Right kidney (tissue), 9 donors: ENCODE results near the gene CSF2RB.

ENCODE experiments used
- DNase-seq: peaks from one replicate; pipeline ENCODE4 v3.0.0-alpha.2; 2016
- long read RNA-seq, 8 donors: transcript quantifications; one replicate each; lab custom pipeline, GENCODE V29; 2026

CSF2RB gene
- long read RNA-seq, donor 1 = 0 reads
- long read RNA-seq, donor 2 = 0 reads
- long read RNA-seq, donor 3 = 0 reads
- long read RNA-seq, donor 4 = 0 reads
- long read RNA-seq, donor 5 = 0 reads
- long read RNA-seq, donor 6 = 0 reads
- long read RNA-seq, donor 7 = 0 reads
- long read RNA-seq, donor 8 = 0 reads

GRCh38 chr22:36913427-36914389 lies at the start of gene CSF2RB:
TSS of gene CSF2RB (plus strand) at chr22:36913628. CDS start at chr22:36922208, 8,580 bp downstream.
- no peak for DNase-seq

GRCh38 chr22:36863979-36864378 lies 49.4 kb upstream of the CSF2RB start:
- DNase-seq = no peak

- no peak for DNase-seq
Measured at GRCh38 chr22:36864454-36865215, 48.8 kb upstream of the CSF2RB start.

- no peak for DNase-seq
Measured at GRCh38 chr22:36865346-36865745, 48.1 kb upstream of the CSF2RB start.

GRCh38 chr22:36867695-36868094 lies 45.7 kb upstream of the CSF2RB start:
- DNase-seq = no peak

GRCh38 chr22:36868546-36869181 lies 44.8 kb upstream of the CSF2RB start:
- no peak for DNase-seq

GRCh38 chr22:36870250-36870649 lies 43.2 kb upstream of the CSF2RB start:
- DNase-seq = no peak

- DNase-seq = no peak
Measured at GRCh38 chr22:36871669-36872081, 41.8 kb upstream of the CSF2RB start.

GRCh38 chr22:36872084-36872483 lies 41.3 kb upstream of the CSF2RB start:
- DNase-seq = no peak

GRCh38 chr22:36872866-36873498 lies 40.4 kb upstream of the CSF2RB start:
- no peak for DNase-seq

- DNase-seq = no peak
Measured at GRCh38 chr22:36873614-36874308, 39.7 kb upstream of the CSF2RB start.

GRCh38 chr22:36874309-36874696 lies 39.1 kb upstream of the CSF2RB start:
- DNase-seq = no peak

GRCh38 chr22:36874736-36875135 lies 38.7 kb upstream of the CSF2RB start:
- DNase-seq = no peak

- DNase-seq = no peak
Measured at GRCh38 chr22:36875741-36876140, 37.7 kb upstream of the CSF2RB start.

- DNase-seq = no peak
Measured at GRCh38 chr22:36879775-36880174, 33.7 kb upstream of the CSF2RB start.

GRCh38 chr22:36881504-36882245 lies 31.8 kb upstream of the CSF2RB start:
- no peak for DNase-seq

- DNase-seq = no peak
Measured at GRCh38 chr22:36884349-36885158, 28.9 kb upstream of the CSF2RB start.

- DNase-seq = no peak
Measured at GRCh38 chr22:36885474-36885873, 28.0 kb upstream of the CSF2RB start.

- DNase-seq = no peak
Measured at GRCh38 chr22:36886016-36886415, 27.4 kb upstream of the CSF2RB start.

GRCh38 chr22:36887162-36887561 lies 26.3 kb upstream of the CSF2RB start:
- no peak for DNase-seq
